OCI-LY1 (cell line): ENCODE measurements around the gene NSF.
"Not testable (repeated sequence)": the region's sequence is repeated elsewhere in the genome, so short reads cannot be mapped to it uniquely, and the experiment has no call there.

ENCODE experiments used
- H2AFZ ChIP-seq: fragments of 200-600 bp; sonication (generic), shearing (Covaris generic); 2 replicates; pipeline ENCODE4 v1.6.0; 2014; ENCODE audit warnings: antibody characterized with exemption, mild to moderate bottlenecking, low read length
- H3F3A ChIP-seq: fragments of 200-600 bp; sonication (generic), shearing (Covaris generic); 2 replicates; pipeline ENCODE4 v1.6.0; 2014; ENCODE audit warnings: mild to moderate bottlenecking, antibody characterized with exemption, low read length, moderate library complexity; ENCODE audit not compliant: insufficient read depth
- H3K27ac ChIP-seq: fragments of 200-600 bp; sonication (generic); 2 replicates; pipeline ENCODE4 v1.5.1; 2014; ENCODE audit warnings: low read length, mixed run types, mild to moderate bottlenecking, low read depth; ENCODE audit not compliant: poor library complexity, severe bottlenecking
- H3K27me3 ChIP-seq: fragments of 200-600 bp; sonication (generic); 2 replicates; pipeline ENCODE4 v1.6.0; 2014; ENCODE audit warnings: antibody characterized with exemption, mild to moderate bottlenecking, low read length, moderate library complexity; ENCODE audit not compliant: insufficient read depth
- H3K36me3 ChIP-seq: fragments of 200-600 bp; sonication (generic); 2 replicates; pipeline ENCODE4 v1.6.1; 2014; ENCODE audit warnings: mild to moderate bottlenecking, antibody characterized with exemption, low read length, moderate library complexity, mixed read lengths; ENCODE audit not compliant: insufficient read depth
- H3K4me1 ChIP-seq: fragments of 200-600 bp; sonication (generic); 2 replicates; pipeline ENCODE4 v1.5.1; 2014; ENCODE audit warnings: mild to moderate bottlenecking, low read length, moderate library complexity; ENCODE audit not compliant: insufficient read depth, severe bottlenecking
- H3K4me2 ChIP-seq: fragments of 200-600 bp; sonication (generic), shearing (Covaris generic); 2 replicates; pipeline ENCODE4 v1.6.1; 2014; ENCODE audit warnings: low read length
- H3K4me3 ChIP-seq: fragments of 200-600 bp; sonication (generic); 2 replicates; pipeline ENCODE4 v1.5.1; 2014; ENCODE audit warnings: low read length, low read depth, mild to moderate bottlenecking, mixed read lengths; ENCODE audit not compliant: poor library complexity, severe bottlenecking
- H3K79me2 ChIP-seq: fragments of 200-600 bp; shearing (Covaris generic); 2 replicates; pipeline ENCODE4 v1.6.1; 2016; ENCODE audit warnings: mixed run types, low read length, mixed read lengths; ENCODE audit not compliant: insufficient read depth
- H3K9ac ChIP-seq: fragments of 200-600 bp; sonication (generic), shearing (Covaris generic); 2 replicates; pipeline ENCODE4 v1.6.1; 2014; ENCODE audit warnings: mild to moderate bottlenecking, low read length, mixed read lengths
- H3K9me2 ChIP-seq: fragments of 200-600 bp; sonication (generic), shearing (Covaris generic); 2 replicates; pipeline ENCODE4 v1.6.1; 2014; ENCODE audit warnings: low read depth, mild to moderate bottlenecking, low read length, mixed read lengths
- H3K9me3 ChIP-seq: fragments of 200-600 bp; shearing (Covaris generic); 2 replicates; pipeline ENCODE4 v1.6.1; 2014; ENCODE audit warnings: low read length, mixed read lengths
- H4K20me1 ChIP-seq: fragments of 200-600 bp; sonication (generic), shearing (Covaris generic); 2 replicates; pipeline ENCODE4 v1.6.0; 2016; ENCODE audit warnings: mild to moderate bottlenecking, low read length; ENCODE audit not compliant: insufficient read depth

The NSF gene

GRCh38 chr17:46611304-46611703 is 20.8 kb downstream of the NSF start:
- not testable (repeated sequence) for H3K9me2 ChIP-seq, H3F3A ChIP-seq, H3K27ac ChIP-seq, H3K4me2 ChIP-seq, H3K36me3 ChIP-seq, H3K9me3 ChIP-seq, H3K9ac ChIP-seq, H3K4me1 ChIP-seq, H4K20me1 ChIP-seq, H3K79me2 ChIP-seq, H3K27me3 ChIP-seq, H3K4me3 ChIP-seq, H2AFZ ChIP-seq

- not testable (repeated sequence) for H3F3A ChIP-seq, H3K9ac ChIP-seq, H3K9me3 ChIP-seq, H4K20me1 ChIP-seq, H3K4me2 ChIP-seq, H2AFZ ChIP-seq, H3K79me2 ChIP-seq, H3K4me1 ChIP-seq, H3K27me3 ChIP-seq, H3K27ac ChIP-seq, H3K36me3 ChIP-seq, H3K4me3 ChIP-seq, H3K9me2 ChIP-seq
Observed at GRCh38 chr17:46613876-46614275, 23.4 kb downstream of the NSF start.

- not testable (repeated sequence) for H3K27me3 ChIP-seq, H3K4me2 ChIP-seq, H3K27ac ChIP-seq, H3K4me3 ChIP-seq, H3K9me3 ChIP-seq, H3K36me3 ChIP-seq, H4K20me1 ChIP-seq, H3K4me1 ChIP-seq, H3K9ac ChIP-seq, H3K9me2 ChIP-seq, H3K79me2 ChIP-seq, H3F3A ChIP-seq, H2AFZ ChIP-seq
Observed at GRCh38 chr17:46617121-46617520, 26.7 kb downstream of the NSF start.

- H3K36me3 ChIP-seq, H3K4me2 ChIP-seq, H3K4me3 ChIP-seq, H3K9me2 ChIP-seq, H3K27me3 ChIP-seq, H3K27ac ChIP-seq, H3K4me1 ChIP-seq, H2AFZ ChIP-seq, H3K9ac ChIP-seq, H3K79me2 ChIP-seq, H3F3A ChIP-seq, H4K20me1 ChIP-seq, H3K9me3 ChIP-seq: not testable (repeated sequence)
Observed at GRCh38 chr17:46618975-46619374, 28.5 kb downstream of the NSF start.

GRCh38 chr17:46623790-46624189 is 33.3 kb downstream of the NSF start:
- not testable (repeated sequence) for H3K4me1 ChIP-seq, H3K4me3 ChIP-seq, H3K9ac ChIP-seq, H4K20me1 ChIP-seq, H3K9me3 ChIP-seq, H3K79me2 ChIP-seq, H3K9me2 ChIP-seq, H3K27me3 ChIP-seq, H3F3A ChIP-seq, H3K27ac ChIP-seq, H3K4me2 ChIP-seq, H3K36me3 ChIP-seq, H2AFZ ChIP-seq

GRCh38 chr17:46624726-46625125 is 34.3 kb downstream of the NSF start:
- H3K27me3 ChIP-seq, H3K4me3 ChIP-seq, H3K4me2 ChIP-seq, H3F3A ChIP-seq, H3K4me1 ChIP-seq, H3K36me3 ChIP-seq, H3K79me2 ChIP-seq, H3K9me2 ChIP-seq, H3K9me3 ChIP-seq, H4K20me1 ChIP-seq, H2AFZ ChIP-seq, H3K27ac ChIP-seq, H3K9ac ChIP-seq: not testable (repeated sequence)

GRCh38 chr17:46627452-46627851 is 37.0 kb downstream of the NSF start:
- H3K27me3 ChIP-seq, H2AFZ ChIP-seq, H3K4me3 ChIP-seq, H3K9me2 ChIP-seq, H3K79me2 ChIP-seq, H3K27ac ChIP-seq, H3K9ac ChIP-seq, H3K36me3 ChIP-seq, H4K20me1 ChIP-seq, H3F3A ChIP-seq, H3K4me1 ChIP-seq, H3K9me3 ChIP-seq, H3K4me2 ChIP-seq: not testable (repeated sequence)

GRCh38 chr17:46628753-46629436 is 38.4 kb downstream of the NSF start:
- H3K27me3 ChIP-seq, H3K4me3 ChIP-seq: not testable (repeated sequence)

More at GRCh38 chr17:46628753-46629436, 38.4 kb downstream of the NSF start:
- not testable (repeated sequence) for H3K4me2 ChIP-seq, H3K9ac ChIP-seq, H3K79me2 ChIP-seq, H3K27ac ChIP-seq, H3K4me1 ChIP-seq, H4K20me1 ChIP-seq, H3F3A ChIP-seq, H3K9me3 ChIP-seq, H3K9me2 ChIP-seq, H2AFZ ChIP-seq, H3K36me3 ChIP-seq
